Endothelial cell of umbilical vein (primary cell): Measurements from ENCODE around the gene DGKK. TPM values are rescaled to one million over a fixed set of nuclear protein-coding genes. Genes with fewer than 3 reads are reported as not detected.

Source experiments
- BruUV-seq: library from RNA; stranded (reverse); fragments of 400-500 nt; replicated peaks from 2 replicates; lab custom pipeline; 2021; lab: Mats Ljungman, UMichigan
- CTCF ChIA-PET: fragments of 300-600, 350-600 bp; sonication (Branson Sonifier 250); formaldehyde crosslinking; loops from one replicate; lab custom pipeline; 2021; ENCODE audit warnings: antibody characterized with exemption, inconsistent platforms; lab: Charles Lee
- POLR2A ChIA-PET: fragments of 300-600, 350-600 bp; sonication (Branson Sonifier 250); formaldehyde crosslinking; loops from one replicate; lab custom pipeline; 2021; ENCODE audit warnings: antibody characterized with exemption, inconsistent platforms; lab: Charles Lee
- DNase-seq: peaks from one replicate; pipeline ENCODE4 v3.0.0-alpha.2; 2011; ENCODE audit warnings: low read depth, low spot score
- FAIRE-seq: peaks from 2 replicates; lab custom pipeline; 2011; peaks lifted over from hg19 to GRCh38; lab: Jason Lieb, UNC
- H2AFZ ChIP-seq: 2 replicates; pipeline ENCODE4 v1.6.0; 2012; ENCODE audit warnings: low read depth, low read length, control low read depth, inconsistent platforms
- H3K27ac ChIP-seq: 2 replicates; pipeline ENCODE4 v1.5.1; 2011; ENCODE audit warnings: low read depth, mild to moderate bottlenecking, control low read depth, low read length, moderate library complexity; ENCODE audit not compliant: insufficient read depth
- H3K27me3 ChIP-seq, 2 experiments: 2 replicates each; pipeline versions ENCODE4 v1.6.0 to v1.6.1; 2011; ENCODE audit warnings: low read length in 2 of 2, mixed read lengths in 1 of 2; ENCODE audit not compliant: control insufficient read depth in 2 of 2, insufficient read depth in 2 of 2
- H3K36me3 ChIP-seq, 2 experiments: 2 replicates in 1 of 2; 3 replicates in 1 of 2; pipeline ENCODE4 v1.5.1; 2011; ENCODE audit warnings: low read length in 2 of 2, mild to moderate bottlenecking in 1 of 2, moderate library complexity in 1 of 2; ENCODE audit not compliant: control insufficient read depth in 2 of 2, insufficient read depth in 2 of 2; ENCODE audit errors: extremely low read depth in 1 of 2
- H3K4me1 ChIP-seq: 3 replicates; pipeline ENCODE4 v1.5.1; 2011; ENCODE audit warnings: mild to moderate bottlenecking, low read length; ENCODE audit not compliant: control insufficient read depth, insufficient read depth; ENCODE audit errors: extremely low read depth
- H3K4me2 ChIP-seq: 2 replicates; pipeline ENCODE4 v1.6.1; 2011; ENCODE audit warnings: low read length, control low read depth, mixed read lengths; ENCODE audit not compliant: insufficient read depth
- H3K4me3 ChIP-seq, 3 experiments: fragments of 200-600 bp in 1 of 3; sonication (generic), shearing (Covaris generic) in 1 of 3; replicated peaks in 1 of 3; 2 replicates each; pipeline ENCODE4 v1.5.1; 2011 to 2016; ENCODE audit warnings: control low read depth in 3 of 3, low read length in 3 of 3, mild to moderate bottlenecking in 2 of 3, inconsistent platforms in 1 of 3, low read depth in 1 of 3, moderate library complexity in 1 of 3; ENCODE audit not compliant: insufficient read depth in 1 of 3
- H3K79me2 ChIP-seq: 2 replicates; pipeline ENCODE4 v1.6.0; 2012; ENCODE audit warnings: low read length, inconsistent platforms; ENCODE audit not compliant: control insufficient read depth, insufficient read depth
- H3K9ac ChIP-seq: replicated peaks from 2 replicates; pipeline ENCODE3; 2011; ENCODE audit warnings: low read length, control low read depth; ENCODE audit not compliant: insufficient read depth; ENCODE audit errors: extremely low read depth
- H3K9me1 ChIP-seq: replicated peaks from 3 replicates; pipeline ENCODE4 v1.6.0; 2011; ENCODE audit warnings: mild to moderate bottlenecking, low read length; ENCODE audit not compliant: control insufficient read depth, insufficient read depth; ENCODE audit errors: extremely low read depth
- H3K9me3 ChIP-seq: replicated peaks from 2 replicates; pipeline ENCODE4 v1.5.1; 2012; ENCODE audit warnings: low read length, inconsistent platforms; ENCODE audit not compliant: control insufficient read depth, insufficient read depth
- H4K20me1 ChIP-seq: replicated peaks from 2 replicates; pipeline ENCODE3; 2011; ENCODE audit warnings: mild to moderate bottlenecking, low read length; ENCODE audit not compliant: control insufficient read depth, insufficient read depth; ENCODE audit errors: extremely low read depth
- CTCF ChIP-seq, 2 donors: IDR thresholded peaks; 1 replicate in 1 of 2; 2 replicates in 1 of 2; pipeline ENCODE4 v1.5.1; 2011; ENCODE audit warnings: low read length in 2 of 2, mild to moderate bottlenecking in 2 of 2, moderate library complexity in 2 of 2, control low read depth in 1 of 2, inconsistent platforms in 1 of 2, low read depth in 1 of 2; ENCODE audit not compliant: insufficient read depth in 1 of 2; ENCODE audit errors: extremely low read depth in 1 of 2
- EZH2 ChIP-seq: IDR thresholded peaks from 2 replicates; pipeline ENCODE4 v1.6.1; 2012; ENCODE audit warnings: borderline replicate concordance, low read depth, mild to moderate bottlenecking, moderate library complexity, low read length, inconsistent platforms; ENCODE audit not compliant: severe bottlenecking
- FOS ChIP-seq: IDR thresholded peaks from 2 replicates; pipeline ENCODE4 v1.6.1; 2011; ENCODE audit warnings: mild to moderate bottlenecking, low read length, moderate library complexity, borderline replicate concordance; ENCODE audit not compliant: insufficient read depth
- GATA2 ChIP-seq: IDR thresholded peaks from 2 replicates; pipeline ENCODE4 v1.7.0; 2011; ENCODE audit warnings: low read depth, mild to moderate bottlenecking, moderate library complexity, mixed read lengths, low read length; ENCODE audit not compliant: insufficient read length, insufficient read depth
- JUN ChIP-seq: IDR thresholded peaks from 2 replicates; pipeline ENCODE4 v1.6.1; 2011; ENCODE audit warnings: borderline replicate concordance, low read depth; ENCODE audit not compliant: insufficient read length, insufficient read depth
- MYC ChIP-seq: IDR thresholded peaks from one replicate; pipeline ENCODE4 v1.6.1; 2011; ENCODE audit warnings: mild to moderate bottlenecking, low read depth, low read length
- POLR2A ChIP-seq: IDR thresholded peaks from 2 replicates; pipeline ENCODE4 v1.6.1; 2012; ENCODE audit warnings: low read depth, mild to moderate bottlenecking, control low read depth, low read length
- POLR2AphosphoS5 ChIP-seq: IDR thresholded peaks from 2 replicates; pipeline ENCODE4 v1.6.1; 2012; ENCODE audit warnings: low read depth, mild to moderate bottlenecking, control low read depth, low read length, moderate library complexity; ENCODE audit not compliant: insufficient read depth
- dilution Hi-C: fragments of 300-500 bp; cut with MboI; formaldehyde crosslinking; loops from one replicate; pipeline ENCODE4 v1.15.0; 2019; ENCODE audit warnings: low sequenced_read_pairs; ENCODE audit not compliant: extremely low pct_ligation_motif_present
- intact Hi-C: fragments of 100-400 bp; cut with micrococcal nuclease; formaldehyde crosslinking; loops from one replicate; pipeline ENCODE4 v1.10.0; 2022
- polyA plus RNA-seq, 4 experiments: library from polyadenylated mRNA; depleted of rRNA in 3 of 4; stranded (reverse) in 3 of 4; unstranded in 1 of 4; fragments of >200 nt; gene quantifications; 2 replicates each; pipeline versions ENCODE4 v1.2.1 to v1.2.3, GENCODE V29; 2011 to 2012; ENCODE audit warnings: missing spikeins in 1 of 4
- total RNA-seq: library from RNA; stranded (reverse); gene quantifications from 2 replicates; pipeline ENCODE4 v1.2.3, GENCODE V29; 2021
- TF ChIP-seq, protein P1 (sequence below): IDR thresholded peaks from 2 replicates; pipeline ENCODE4 v1.6.1; 2011; ENCODE audit not compliant: insufficient read depth, insufficient read length

The DGKK gene
- total and polyA plus RNA-seq, 2 donors (not counting 3 experiments of a cell fraction or from before 2014, with no cell fraction given): not detected

DNA sequence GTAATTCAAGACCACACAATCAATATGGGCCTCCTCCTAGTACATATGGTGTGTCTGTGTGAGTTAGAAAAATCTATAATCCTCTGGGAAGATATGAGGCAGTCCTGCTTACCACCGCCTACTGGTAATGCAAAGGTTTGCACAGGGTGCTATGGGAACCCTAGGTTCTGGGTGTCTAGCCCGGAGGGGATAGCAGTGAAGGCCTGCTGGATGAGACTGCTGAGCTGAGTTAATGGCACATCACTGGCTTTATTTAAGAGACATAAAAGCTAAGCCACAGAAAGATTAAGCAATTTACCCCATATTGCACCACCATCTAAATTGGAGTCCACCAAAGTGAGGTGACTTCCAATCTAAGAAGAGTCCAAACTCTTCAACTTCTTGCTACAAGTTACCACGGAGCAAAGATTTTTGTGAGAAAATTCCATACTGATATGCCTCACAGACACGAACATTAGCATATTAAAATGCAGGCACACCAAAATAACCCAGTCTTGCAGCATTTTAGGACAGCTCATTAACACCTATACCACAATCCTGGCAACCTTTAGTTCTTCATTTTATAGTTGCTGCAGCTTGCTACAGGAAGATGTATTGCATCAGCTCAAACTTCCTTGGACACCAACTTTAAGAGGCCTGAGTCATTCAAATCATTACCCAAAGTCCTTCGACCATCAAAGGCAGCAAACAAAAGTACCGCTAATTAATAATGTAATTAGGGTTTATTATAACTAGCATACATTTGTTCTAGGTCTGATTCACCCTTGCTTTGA lies 13.7 kb downstream of the DGKK start:
- FAIRE-seq (no peak), DNase-seq (no peak)
- H3K9me1 ChIP-seq: no peaks in the 10 kb centered on the region
- ChIA-PET POLR2A (no interaction called here), CTCF (no interaction called here)
- no peaks in the 10 kb centered on the region for H3K36me3 ChIP-seq
- no peak overlapping the region for H2AFZ ChIP-seq
- no peak overlapping the region for H3K4me2 ChIP-seq
- no peak for TF ChIP-seq EZH2
- TF ChIP-seq, protein P1, sequence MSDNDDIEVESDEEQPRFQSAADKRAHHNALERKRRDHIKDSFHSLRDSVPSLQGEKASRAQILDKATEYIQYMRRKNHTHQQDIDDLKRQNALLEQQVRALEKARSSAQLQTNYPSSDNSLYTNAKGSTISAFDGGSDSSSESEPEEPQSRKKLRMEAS: no peak
- H3K79me2 ChIP-seq: no peaks in the 10 kb centered on the region
- no peak overlapping the region for H3K9ac ChIP-seq
- H3K27me3 ChIP-seq: no peaks in the 10 kb centered on the region
- H4K20me1 ChIP-seq: no peaks in the 10 kb centered on the region
- H3K4me3 ChIP-seq: no peak overlapping the region
- H3K9me3 ChIP-seq: no peaks in the 10 kb centered on the region
- no peaks in the 10 kb centered on the region for H3K4me1 ChIP-seq
- dilution Hi-C loops (no loop called here), intact Hi-C loops (no loop called here)
- BruUV-seq: no TSS peak
- no peak overlapping the region for H3K27ac ChIP-seq

GRCh38 chrX:50452782-50453181 lies 17.8 kb downstream of the DGKK start:
- Histone ChIP-seq H3K79me2 (no peaks in the 10 kb centered on the region), H2AFZ (no peak overlapping the region), H3K4me1 (no peaks in the 10 kb centered on the region), H3K27ac (no peak overlapping the region), H3K36me3 (no peaks in the 10 kb centered on the region), H3K4me2 (no peak overlapping the region), H3K9me1 (no peaks in the 10 kb centered on the region), H3K9ac (no peak overlapping the region), H3K9me3 (no peaks in the 10 kb centered on the region), H3K4me3 (no peak overlapping the region), H3K27me3 (no peaks in the 10 kb centered on the region), H4K20me1 (no peaks in the 10 kb centered on the region)
- dilution Hi-C loops (no loop called here), intact Hi-C loops (no loop called here)
- POLR2A ChIA-PET: no interaction called here
- TF ChIP-seq GATA2: no peak
- no peak for TF ChIP-seq FOS
- no peak for TF ChIP-seq EZH2
- no peak for TF ChIP-seq JUN
- TF ChIP-seq CTCF (IDR thresholded peaks at IDR 0.05; ENCODE audit: extremely low read depth in 1 of 2, insufficient read depth in 1 of 2, low read depth in 1 of 2, low read length in 2 of 2): no peak
- no peak for TF ChIP-seq POLR2AphosphoS5
- TF ChIP-seq, protein P1: no peak
- TF ChIP-seq POLR2A: no peak
- no peak for TF ChIP-seq MYC
- CTCF ChIA-PET: no interaction called here
- no TSS peak for BruUV-seq
- no peak for DNase-seq
- FAIRE-seq: no peak
